Hepatocyte (in vitro differentiated cells): ENCODE results near the gene EDC3.

Experiments
- EZH2 ChIP-seq: fragments of 200-600 bp; sonication (generic); IDR thresholded peaks from 2 replicates; pipeline ENCODE4 v1.6.1; 2016; ENCODE audit warnings: antibody characterized with exemption, mild to moderate bottlenecking, borderline replicate concordance
- EZH2phosphoT487 ChIP-seq: fragments of 200-600 bp; sonication (generic); IDR thresholded peaks from one replicate; pipeline ENCODE4 v1.6.1; 2018; ENCODE audit warnings: antibody characterized with exemption, mild to moderate bottlenecking, low read depth, moderate library complexity; ENCODE audit not compliant: unreplicated experiment, severe bottlenecking
- TF ChIP-seq, protein P1 (sequence below): fragments of 200-600 bp; sonication (generic); IDR thresholded peaks from 2 replicates; pipeline ENCODE4 v1.5.1; 2016; ENCODE audit warnings: antibody characterized with exemption, mild to moderate bottlenecking; ENCODE audit not compliant: poor library complexity

DNA sequence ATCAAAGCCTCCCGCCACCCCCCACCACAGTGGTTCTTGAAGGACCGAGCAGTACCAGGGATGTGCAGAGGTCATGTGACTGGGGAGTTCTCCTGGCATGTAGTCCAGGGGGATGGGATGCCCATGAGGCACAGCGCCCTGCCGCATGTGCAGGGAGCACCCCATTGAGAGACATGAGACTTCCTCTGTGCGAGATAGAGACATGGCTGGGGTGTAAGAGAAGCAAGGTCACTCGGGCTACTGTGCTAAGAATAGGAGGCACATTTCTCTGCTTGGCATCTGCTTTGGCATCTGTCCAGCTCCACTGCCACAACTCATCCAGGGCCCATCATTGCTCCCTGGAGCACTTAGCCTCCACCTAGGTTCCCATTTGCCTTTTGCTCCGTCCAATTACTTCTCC lies 31.9 kb upstream of the EDC3 start:
- TF ChIP-seq, protein P1, sequence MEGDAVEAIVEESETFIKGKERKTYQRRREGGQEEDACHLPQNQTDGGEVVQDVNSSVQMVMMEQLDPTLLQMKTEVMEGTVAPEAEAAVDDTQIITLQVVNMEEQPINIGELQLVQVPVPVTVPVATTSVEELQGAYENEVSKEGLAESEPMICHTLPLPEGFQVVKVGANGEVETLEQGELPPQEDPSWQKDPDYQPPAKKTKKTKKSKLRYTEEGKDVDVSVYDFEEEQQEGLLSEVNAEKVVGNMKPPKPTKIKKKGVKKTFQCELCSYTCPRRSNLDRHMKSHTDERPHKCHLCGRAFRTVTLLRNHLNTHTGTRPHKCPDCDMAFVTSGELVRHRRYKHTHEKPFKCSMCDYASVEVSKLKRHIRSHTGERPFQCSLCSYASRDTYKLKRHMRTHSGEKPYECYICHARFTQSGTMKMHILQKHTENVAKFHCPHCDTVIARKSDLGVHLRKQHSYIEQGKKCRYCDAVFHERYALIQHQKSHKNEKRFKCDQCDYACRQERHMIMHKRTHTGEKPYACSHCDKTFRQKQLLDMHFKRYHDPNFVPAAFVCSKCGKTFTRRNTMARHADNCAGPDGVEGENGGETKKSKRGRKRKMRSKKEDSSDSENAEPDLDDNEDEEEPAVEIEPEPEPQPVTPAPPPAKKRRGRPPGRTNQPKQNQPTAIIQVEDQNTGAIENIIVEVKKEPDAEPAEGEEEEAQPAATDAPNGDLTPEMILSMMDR, result no peak
- TF ChIP-seq EZH2, result no peak
- TF ChIP-seq EZH2phosphoT487, result no peak
